Karpas-422 (cell line): Measurements from ENCODE around the gene TAF9B. TPM values are rescaled to one million over a fixed set of nuclear protein-coding genes. Genes with fewer than 3 reads are reported as not detected.
"Not testable (repeated sequence)": the region's sequence is repeated elsewhere in the genome, so short reads cannot be mapped to it uniquely, and the experiment has no call there.

Experiments used
- DNase-seq: peaks from one replicate; pipeline ENCODE4 v3.0.0-alpha.2; 2015
- H2AFZ ChIP-seq: fragments of 200-600 bp; sonication (generic); 2 replicates; pipeline ENCODE4 v1.6.1; 2014; ENCODE audit warnings: antibody characterized with exemption, low read length, mixed read lengths
- H3K27ac ChIP-seq: fragments of 200-600 bp; sonication (generic); 2 replicates; pipeline ENCODE4 v1.5.1; 2014; ENCODE audit warnings: mild to moderate bottlenecking, low read length, moderate library complexity
- H3K27me3 ChIP-seq: fragments of 200-600 bp; sonication (generic); 2 replicates; pipeline ENCODE4 v1.6.1; 2014; ENCODE audit warnings: low read length, mixed read lengths
- H3K36me3 ChIP-seq: fragments of 200-600 bp; sonication (generic); 2 replicates; pipeline ENCODE4 v1.6.1; 2014; ENCODE audit warnings: low read length, mixed read lengths; ENCODE audit not compliant: insufficient read depth
- H3K4me1 ChIP-seq: fragments of 200-600 bp; sonication (generic); 2 replicates; pipeline ENCODE4 v1.6.1; 2014; ENCODE audit warnings: mild to moderate bottlenecking, low read length, mixed read lengths
- H3K4me2 ChIP-seq: fragments of 200-600 bp; sonication (generic); 2 replicates; pipeline ENCODE4 v1.6.1; 2014; ENCODE audit warnings: low read length, low read depth, mild to moderate bottlenecking; ENCODE audit not compliant: poor library complexity, severe bottlenecking
- H3K4me3 ChIP-seq: fragments of 200-600 bp; sonication (generic); 2 replicates; pipeline ENCODE4 v1.5.1; 2014; ENCODE audit warnings: mild to moderate bottlenecking, antibody characterized with exemption, low read length, mixed read lengths
- H3K79me2 ChIP-seq: fragments of 200-600 bp; sonication (generic); 2 replicates; pipeline ENCODE4 v1.6.1; 2014; ENCODE audit warnings: mild to moderate bottlenecking, low read length, mixed read lengths
- H3K9ac ChIP-seq: fragments of 200-600 bp; sonication (generic); 2 replicates; pipeline ENCODE4 v1.6.0; 2014; ENCODE audit warnings: low read length
- H3K9me2 ChIP-seq: fragments of 200-600 bp; sonication (generic), shearing (Covaris generic); replicated peaks from 2 replicates; pipeline ENCODE4 v1.6.0; 2014; ENCODE audit warnings: mild to moderate bottlenecking, low read length, moderate library complexity; ENCODE audit not compliant: insufficient read depth
- H3K9me3 ChIP-seq: fragments of 300-700, 200-600 bp; sonication (generic); 2 replicates; pipeline ENCODE4 v1.6.1; 2014; ENCODE audit warnings: low read length, mixed read lengths
- H4K20me1 ChIP-seq: fragments of 200-600 bp; sonication (generic); 2 replicates; pipeline ENCODE4 v1.6.1; 2014; ENCODE audit warnings: mild to moderate bottlenecking, antibody characterized with exemption, low read length, low read depth; ENCODE audit not compliant: insufficient read depth
- total RNA-seq: library from RNA; depleted of rRNA; stranded (reverse); fragments of >200 nt; shearing (Covaris generic); gene quantifications from 2 replicates; pipeline ENCODE4 v1.2.3, GENCODE V29; 2014; ENCODE audit warnings: low replicate concordance

TAF9B gene
- total RNA-seq, 1 experiment from 2014 or later, result 4.8 TPM

GRCh38 chrX:78157373-78157772 lies 17.9 kb upstream of the TAF9B start:
- not testable (repeated sequence) for H2AFZ ChIP-seq

DNA sequence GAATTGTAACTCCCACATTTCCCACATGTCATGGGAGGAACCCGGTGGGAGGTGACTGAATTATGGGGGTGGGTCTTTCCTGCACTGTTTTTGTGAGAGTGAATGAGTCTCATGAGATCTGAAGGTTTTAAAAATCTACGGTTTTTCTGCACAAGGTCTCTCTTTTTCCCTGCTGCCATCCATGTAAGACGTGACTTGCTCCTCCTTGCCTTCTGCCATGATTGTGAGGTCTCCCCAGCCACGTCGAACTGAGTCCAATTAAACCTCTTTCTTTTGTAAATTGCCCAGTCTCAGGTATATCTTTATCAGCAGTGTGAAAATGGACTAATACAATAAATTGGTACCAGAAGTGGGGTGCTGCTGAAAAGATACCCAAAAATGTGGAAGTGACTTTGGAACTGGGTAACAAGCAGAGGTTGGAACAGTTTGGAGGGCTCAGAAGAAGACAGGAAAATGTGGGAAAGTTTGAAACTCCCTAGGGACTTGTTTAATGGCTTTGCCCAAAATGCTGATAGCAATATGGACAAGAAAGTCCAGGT lies 7.6 kb upstream of the TAF9B start:
- H4K20me1 ChIP-seq, result not testable (repeated sequence)

More at GRCh38 chrX:78157373-78157772, 17.9 kb upstream of the TAF9B start:
- H3K9ac ChIP-seq, H3K4me2 ChIP-seq, H3K27me3 ChIP-seq, DNase-seq, H3K9me2 ChIP-seq, H3K27ac ChIP-seq, H3K79me2 ChIP-seq, H3K9me3 ChIP-seq, H3K4me3 ChIP-seq, H3K4me1 ChIP-seq, H4K20me1 ChIP-seq, H3K36me3 ChIP-seq: not testable (repeated sequence)

GRCh38 chrX:78140206-78140605 lies 756 bp upstream of the TAF9B start:
- no peak overlapping the region for H2AFZ ChIP-seq
- no peak overlapping the region for H3K4me3 ChIP-seq
- no peaks in the 10 kb centered on the region for H3K9me2 ChIP-seq
- no peaks in the 10 kb centered on the region; the same call in 1 of the 2 replicates for H3K9me3 ChIP-seq
- H3K9ac ChIP-seq, result no peak overlapping the region
- H3K27ac ChIP-seq, result no peak overlapping the region
- H3K4me2 ChIP-seq, result peak overlapping the region; percentile 59
- no peaks in the 10 kb centered on the region for H4K20me1 ChIP-seq
- H3K27me3 ChIP-seq, result no peaks in the 10 kb centered on the region
- DNase-seq, result no peak
- H3K79me2 ChIP-seq, result no peaks in the 10 kb centered on the region
- H3K4me1 ChIP-seq, result peaks cover 5% of the 10 kb centered on the region; the same call in 1 of the 2 replicates
- no peaks in the 10 kb centered on the region for H3K36me3 ChIP-seq

More for the DNA sequence above, 7.6 kb upstream of the TAF9B start:
- not testable (repeated sequence) for H3K4me1 ChIP-seq, H3K27ac ChIP-seq, H2AFZ ChIP-seq, H3K4me3 ChIP-seq, H3K79me2 ChIP-seq, H3K9ac ChIP-seq, H3K9me3 ChIP-seq, DNase-seq, H3K4me2 ChIP-seq, H3K27me3 ChIP-seq, H3K9me2 ChIP-seq, H3K36me3 ChIP-seq

- no peak for DNase-seq
- H3K9me2 ChIP-seq, result no peaks in the 10 kb centered on the region
- no peaks in the 10 kb centered on the region for H4K20me1 ChIP-seq
- no peak overlapping the region for H3K4me3 ChIP-seq
- H3K79me2 ChIP-seq, result no peaks in the 10 kb centered on the region
- H3K9ac ChIP-seq, result no peak overlapping the region
- no peak overlapping the region for H2AFZ ChIP-seq
- H3K4me1 ChIP-seq, result peaks cover 5% of the 10 kb centered on the region; the same call in 1 of the 2 replicates
- no peak overlapping the region for H3K27ac ChIP-seq
- peaks cover 8% of the 10 kb centered on the region; the same call in 1 of the 2 replicates for H3K36me3 ChIP-seq
- no peaks in the 10 kb centered on the region for H3K9me3 ChIP-seq
- no peak overlapping the region for H3K4me2 ChIP-seq
- H3K27me3 ChIP-seq, result no peaks in the 10 kb centered on the region
Measured at GRCh38 chrX:78133238-78133960, 6.1 kb downstream of the TAF9B start.

DNA sequence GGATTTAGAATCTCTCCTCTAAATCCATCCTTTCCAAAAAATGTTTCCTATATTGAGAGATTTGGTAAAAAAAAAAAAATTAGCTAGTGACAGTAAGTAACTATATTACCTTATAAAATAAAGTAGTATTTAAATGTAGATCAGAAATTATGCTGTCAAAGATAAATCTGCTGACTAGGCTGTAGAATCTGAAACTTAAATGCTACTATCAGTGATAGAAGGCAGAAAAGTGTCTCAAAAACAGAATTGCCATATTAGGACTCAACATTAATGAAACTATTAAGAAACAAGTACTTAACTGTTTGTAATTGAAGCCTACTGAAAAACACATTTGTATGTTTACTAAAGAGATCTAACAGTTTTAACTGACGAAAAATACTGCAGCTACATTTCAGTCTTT lies 8.3 kb downstream of the TAF9B start:
- H2AFZ ChIP-seq, result no peak overlapping the region
- H3K27me3 ChIP-seq, result no peaks in the 10 kb centered on the region
- H3K79me2 ChIP-seq, result no peaks in the 10 kb centered on the region
- H3K27ac ChIP-seq, result no peak overlapping the region
- peaks cover 24% of the 10 kb centered on the region; the same call in 1 of the 2 replicates for H3K36me3 ChIP-seq
- no peak overlapping the region for H3K4me3 ChIP-seq
- no peak for DNase-seq
- H3K4me2 ChIP-seq, result no peak overlapping the region
- no peaks in the 10 kb centered on the region for H3K9me2 ChIP-seq
- H3K9me3 ChIP-seq, result no peaks in the 10 kb centered on the region
- H3K9ac ChIP-seq, result no peak overlapping the region
- H3K4me1 ChIP-seq, result no peaks in the 10 kb centered on the region
- no peaks in the 10 kb centered on the region for H4K20me1 ChIP-seq

GRCh38 chrX:78130396-78130795 lies 9.1 kb downstream of the TAF9B start:
- DNase-seq, result no peak
- H4K20me1 ChIP-seq, result no peaks in the 10 kb centered on the region
- H2AFZ ChIP-seq, result no peak overlapping the region
- no peak overlapping the region for H3K4me2 ChIP-seq
- no peak overlapping the region for H3K9ac ChIP-seq
- H3K27me3 ChIP-seq, result no peaks in the 10 kb centered on the region
- no peaks in the 10 kb centered on the region for H3K9me2 ChIP-seq
- H3K4me1 ChIP-seq, result no peaks in the 10 kb centered on the region
- H3K4me3 ChIP-seq, result no peak overlapping the region
- H3K36me3 ChIP-seq, result peaks cover 26% of the 10 kb centered on the region; the same call in 1 of the 2 replicates
- no peaks in the 10 kb centered on the region for H3K79me2 ChIP-seq
- no peak overlapping the region for H3K27ac ChIP-seq
- no peaks in the 10 kb centered on the region for H3K9me3 ChIP-seq

- Histone ChIP-seq H3K36me3 (peaks cover 26% of the 10 kb centered on the region; the same call in 1 of the 2 replicates), H4K20me1 (no peaks in the 10 kb centered on the region), H3K27ac (no peak overlapping the region), H3K4me1 (no peaks in the 10 kb centered on the region), H3K9ac (no peak overlapping the region), H3K4me2 (no peak overlapping the region), H3K27me3 (no peaks in the 10 kb centered on the region), H2AFZ (no peak overlapping the region), H3K9me3 (no peaks in the 10 kb centered on the region), H3K4me3 (no peak overlapping the region), H3K9me2 (no peaks in the 10 kb centered on the region), H3K79me2 (no peaks in the 10 kb centered on the region)
- DNase-seq, result no peak
Measured at GRCh38 chrX:78129714-78130113, 9.7 kb downstream of the TAF9B start.

DNA sequence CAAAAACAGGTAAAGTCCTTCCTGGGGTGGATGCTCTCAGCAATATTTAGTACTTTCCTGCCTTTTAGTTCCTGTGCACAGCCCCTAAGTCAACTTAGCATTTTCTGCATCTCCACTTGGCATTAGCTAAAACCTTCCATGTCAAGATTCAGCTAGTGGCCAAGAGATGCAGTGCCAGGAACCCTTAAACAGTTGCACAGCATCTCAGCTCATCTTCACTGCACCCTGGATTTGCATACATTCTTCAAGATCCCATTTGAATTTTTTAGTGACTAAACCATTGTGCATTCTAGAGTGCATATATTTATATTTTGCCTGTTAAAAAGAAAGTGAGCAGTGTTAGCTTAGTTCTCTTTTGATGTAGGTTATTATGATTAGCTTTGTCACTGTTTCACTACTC lies 13.7 kb downstream of the TAF9B start:
- H3K9me2 ChIP-seq, H3K9ac ChIP-seq, H3K9me3 ChIP-seq, DNase-seq, H2AFZ ChIP-seq, H3K4me1 ChIP-seq, H3K27me3 ChIP-seq, H3K4me3 ChIP-seq, H3K27ac ChIP-seq, H3K79me2 ChIP-seq, H3K4me2 ChIP-seq: not testable (repeated sequence)
- Histone ChIP-seq H3K36me3 (peaks cover 42% of the 10 kb centered on the region), H4K20me1 (peaks cover 16% of the 10 kb centered on the region; the same call in 1 of the 2 replicates)
